MV-4-11 (cell line): ENCODE data around the gene GPN3.
"Not testable (repeated sequence)": the region's sequence is repeated elsewhere in the genome, so short reads cannot be mapped to it uniquely, and the experiment has no call there.

Experiments used
- DNase-seq: peaks from one replicate; lab custom pipeline; 2025; lab: John Stamatoyannopoulos, UW

GPN3 gene

GRCh38 chr12:110444455-110444854 lies 23.6 kb downstream of the GPN3 start:
- no peak for DNase-seq

DNA sequence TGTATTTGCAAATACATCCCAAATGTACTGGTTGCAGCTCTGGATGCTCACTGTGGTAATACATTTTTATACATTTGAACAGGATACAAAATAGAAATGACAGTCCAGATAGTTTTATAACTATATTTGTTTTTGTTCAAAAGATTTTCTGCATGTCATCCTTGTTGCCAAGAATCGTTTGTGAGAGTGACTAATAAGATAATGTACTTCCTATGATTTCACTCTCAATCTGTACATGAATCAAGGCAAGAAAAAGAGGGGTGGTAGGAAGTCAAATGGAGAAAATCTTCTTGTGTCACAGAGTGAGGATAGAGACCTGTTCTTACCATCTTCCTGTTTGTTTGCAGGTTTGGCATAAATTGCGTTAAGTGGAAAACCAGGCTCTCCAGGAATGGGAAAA lies 31.8 kb downstream of the GPN3 start:
- DNase-seq: no peak

- no peak for DNase-seq
Observed at GRCh38 chr12:110431957-110432587, 36.0 kb downstream of the GPN3 start.

DNA sequence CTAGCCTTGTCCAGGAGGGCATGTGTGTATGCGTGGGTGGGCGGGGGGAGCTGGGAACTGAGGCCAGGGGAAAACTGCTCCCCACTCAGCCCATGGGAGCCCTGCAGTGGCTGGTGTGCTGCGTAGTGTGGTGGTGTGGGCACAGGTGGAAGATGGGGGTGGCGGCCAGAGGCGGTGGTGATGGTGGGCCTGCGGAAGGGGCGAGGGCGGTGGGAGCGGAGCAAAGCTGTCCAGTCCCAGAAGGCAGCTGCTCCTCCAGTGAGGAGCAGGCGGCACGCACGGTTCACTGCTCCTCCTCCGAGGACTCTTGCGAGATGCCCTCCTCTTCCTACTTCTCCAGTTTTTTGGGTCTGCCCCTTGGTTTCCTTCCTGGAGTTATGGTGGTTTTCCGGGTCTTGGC lies 38.4 kb downstream of the GPN3 start:
- DNase-seq: not testable (repeated sequence)

GRCh38 chr12:110426406-110426805 lies 41.7 kb downstream of the GPN3 start:
- no peak for DNase-seq

GRCh38 chr12:110424237-110424636 lies 43.8 kb downstream of the GPN3 start:
- no peak for DNase-seq

DNA sequence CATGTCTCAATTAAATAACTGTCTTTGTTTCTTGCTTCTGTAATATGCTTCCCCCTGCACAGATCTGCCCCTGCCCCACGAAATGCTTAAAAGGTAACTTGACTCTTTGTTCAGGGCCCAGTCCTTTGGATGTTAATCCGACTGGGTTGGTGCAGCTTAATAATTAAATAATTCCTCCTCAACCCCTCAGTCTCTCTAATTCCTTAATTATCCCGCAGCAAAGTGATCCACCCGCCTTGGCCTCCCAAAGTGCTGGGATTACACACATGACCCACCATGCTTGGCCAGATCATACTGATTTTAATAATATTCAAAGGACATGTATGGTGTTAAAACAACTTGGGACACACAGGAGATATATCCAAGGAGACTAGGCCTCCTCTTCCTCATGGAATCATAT lies 46.4 kb downstream of the GPN3 start:
- no peak for DNase-seq

- no peak for DNase-seq
Observed at GRCh38 chr12:110421159-110421661, 46.8 kb downstream of the GPN3 start.

GRCh38 chr12:110420644-110421043 lies 47.4 kb downstream of the GPN3 start:
- DNase-seq: not testable (repeated sequence)

- peak; percentile 74 for DNase-seq
Observed at GRCh38 chr12:110417113-110417512, 50.9 kb downstream of the GPN3 start.

DNA sequence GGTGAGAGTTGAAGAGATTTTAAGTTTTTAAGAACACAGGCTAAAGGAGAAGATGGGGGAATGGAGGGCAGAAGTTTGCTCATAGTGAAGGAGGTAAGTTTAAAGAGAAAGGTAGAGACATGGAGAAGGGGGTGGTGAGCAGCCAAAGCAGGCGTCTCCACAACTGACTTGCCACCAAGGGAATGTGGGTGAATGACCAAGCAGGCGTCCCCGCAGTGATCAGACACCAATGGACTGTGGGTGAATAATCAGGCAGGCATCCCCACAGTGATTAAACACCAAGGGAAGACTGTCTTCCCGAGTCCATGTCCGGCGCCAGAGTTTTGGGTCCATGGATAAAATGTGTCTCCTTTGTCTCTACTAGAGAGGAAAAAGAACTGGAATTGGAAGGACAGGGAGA lies 58.0 kb downstream of the GPN3 start:
- not testable (repeated sequence) for DNase-seq

- DNase-seq: peak; percentile 21
Observed at GRCh38 chr12:110405126-110405662, 62.9 kb downstream of the GPN3 start.

DNA sequence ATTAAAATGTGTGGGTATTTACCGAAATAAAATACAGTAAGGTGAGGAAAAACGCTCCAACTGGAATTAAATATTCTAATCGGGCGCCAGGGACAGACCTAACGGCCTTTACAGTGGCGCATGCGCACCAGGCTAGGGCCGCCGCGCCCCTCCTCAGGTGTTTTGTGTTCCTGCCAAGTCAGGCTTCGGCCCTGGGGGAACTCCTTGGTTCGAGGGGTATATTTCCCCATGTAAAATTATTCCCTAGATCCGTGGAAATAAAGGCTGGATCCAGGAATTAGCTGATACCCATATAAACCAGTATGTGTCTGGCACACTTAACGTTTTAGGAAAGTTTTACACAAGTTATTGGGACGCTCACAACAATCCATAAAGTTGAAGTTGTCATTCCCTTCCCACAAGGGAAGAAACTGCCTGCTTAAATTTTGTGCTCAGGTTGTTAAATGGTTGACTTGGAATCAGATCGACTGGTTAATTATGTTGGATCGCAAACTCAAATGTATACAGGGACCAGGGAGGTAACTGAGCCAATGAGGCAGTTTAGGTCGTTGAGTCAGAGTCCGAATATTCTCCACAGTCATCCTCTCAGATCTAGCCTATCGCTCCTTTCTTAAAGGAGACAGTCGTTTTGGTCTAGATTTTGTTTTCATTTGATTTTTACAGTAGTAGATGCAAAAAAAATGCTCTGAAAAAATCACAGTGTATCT lies 63.9 kb downstream of the GPN3 start:
- DNase-seq: peak; percentile 66

- DNase-seq: peak; percentile 81
Observed at GRCh38 chr12:110403146-110403975, 64.7 kb downstream of the GPN3 start, which contains the start of gene ANAPC7. Gene ANAPC7 (minus strand): TSS chr12:110403708. CDS start chr12:110403627, 81 bp downstream.
